Gastroesophageal sphincter (tissue), 4 donors: Measurements from ENCODE around the gene MMP11. TPM values are rescaled to one million over a fixed set of nuclear protein-coding genes. Genes with fewer than 3 reads are reported as not detected.

Source experiments
- ATAC-seq: fragments of 150-250 bp; one replicate; pipeline ENCODE4 v1.9.1; 2016; ENCODE audit warnings: mild to moderate bottlenecking, moderate library complexity
- H3K27ac ChIP-seq, 4 donors: fragments of 200-600 bp; sonication (generic) in 3 of 4; 1 replicate in 3 of 4; 2 replicates in 1 of 4; pipeline ENCODE4 v1.5.1; 2016 to 2019
- H3K27me3 ChIP-seq: fragments of 200-600 bp; sonication (generic); one replicate; pipeline ENCODE4 v1.5.1; 2019
- H3K36me3 ChIP-seq, 2 donors: fragments of 200-600 bp; sonication (generic); one replicate each; pipeline ENCODE4 v1.5.1; 2019; ENCODE audit warnings: control low read depth in 1 of 2
- H3K4me1 ChIP-seq, 3 donors: fragments of 200-600 bp; sonication (generic); 1 replicate in 2 of 3; 2 replicates in 1 of 3; pipeline ENCODE4 v1.5.1; 2016 to 2019; ENCODE audit warnings: control low read depth in 2 of 3
- H3K4me3 ChIP-seq, 2 donors: fragments of 200-600 bp; sonication (generic); one replicate each; pipeline ENCODE4 v1.5.1; 2019; ENCODE audit warnings: mild to moderate bottlenecking in 1 of 2, moderate library complexity in 1 of 2
- H3K9me3 ChIP-seq, 3 donors: fragments of 200-600 bp; sonication (generic); one replicate each; pipeline ENCODE4 v1.5.1; 2017 to 2019; ENCODE audit warnings: control low read depth in 2 of 3
- CTCF ChIP-seq, 4 experiments: fragments of 200-600 bp in 2 of 4; fragments of 450-650 bp in 2 of 4; sonication (generic) in 1 of 4; IDR thresholded peaks; one replicate each; pipeline ENCODE4 v1.5.1; 2017 to 2019; ENCODE audit warnings: antibody characterized with exemption in 4 of 4, mild to moderate bottlenecking in 2 of 4, moderate library complexity in 2 of 4
- EP300 ChIP-seq: sonication (generic); formaldehyde crosslinking; IDR thresholded peaks from one replicate; pipeline ENCODE4 v1.6.1; 2017; ENCODE audit warnings: antibody characterized with exemption, mild to moderate bottlenecking
- POLR2A ChIP-seq, 2 donors: fragments of 450-650 bp; IDR thresholded peaks; one replicate each; pipeline ENCODE4 v1.6.1; 2017; ENCODE audit warnings: antibody characterized with exemption in 2 of 2, mild to moderate bottlenecking in 2 of 2, moderate library complexity in 1 of 2
- POLR2AphosphoS5 ChIP-seq: sonication (generic); formaldehyde crosslinking; IDR thresholded peaks from one replicate; pipeline ENCODE4 v1.6.1; 2017; ENCODE audit warnings: antibody characterized with exemption
- WGBS, 2 donors: methylation state at CpG; one replicate each; pipeline ENCODE4 v1.1.5; 2018; ENCODE audit warnings: low coverage in 1 of 2; 5-methylcytosine and 5-hydroxymethylcytosine counted together
- total RNA-seq, 4 donors: library from RNA; depleted of rRNA; stranded (reverse); fragments of >200 nt; gene quantifications; one replicate each; pipeline ENCODE4 v1.1.0, GENCODE V29; 2016

Gene MMP11
- total RNA-seq, 4 donors from 2014 or later = 2.3 to 11.0 (median 9.7) TPM

- H3K9me3 ChIP-seq = no peaks in the 10 kb centered on the region
- no peaks in the 10 kb centered on the region for H3K27me3 ChIP-seq
- H3K4me3 ChIP-seq = no peak overlapping the region
- TF ChIP-seq POLR2A (IDR thresholded peaks at IDR 0.05) = no peak
- no peak for TF ChIP-seq POLR2AphosphoS5
- no peak for TF ChIP-seq EP300
- no peak for TF ChIP-seq CTCF (IDR thresholded peaks at IDR 0.05)
- ATAC-seq = no peak
- H3K4me1 ChIP-seq = no peaks in the 10 kb centered on the region
- peaks cover 0 to 99% of the 10 kb centered on the region in 2 donors for H3K36me3 ChIP-seq
- WGBS, 2 donors = 75% methylated on average over 4 of the region's 6 CpGs; no CpG with 5 or more reads in 1 of the 2 donors
- H3K27ac ChIP-seq = no peak overlapping the region
These were observed 49.5 kb downstream of the MMP11 start for GRCh38 chr22:23822101-23822671.

GRCh38 chr22:23823331-23823791, 50.7 kb downstream of the MMP11 start:
- no peak for ATAC-seq
- WGBS, 2 donors = 51 to 100% methylated on average over 1 to 8 of the region's 14 CpGs
- Histone ChIP-seq H3K36me3 (peaks cover 0 to 99% of the 10 kb centered on the region in 2 donors), H3K4me3 (no peak overlapping the region), H3K27me3 (no peaks in the 10 kb centered on the region), H3K4me1 (no peaks in the 10 kb centered on the region), H3K27ac (no peak overlapping the region), H3K9me3 (no peaks in the 10 kb centered on the region)
- no peak for TF ChIP-seq POLR2AphosphoS5

GRCh38 chr22:23824476-23825245, 52.0 kb downstream of the MMP11 start:
- no peaks in the 10 kb centered on the region for H3K4me1 ChIP-seq
- no peak for ATAC-seq
- peaks cover 0 to 99% of the 10 kb centered on the region in 2 donors for H3K36me3 ChIP-seq
- H3K27ac ChIP-seq = no peak overlapping the region
- WGBS, 2 donors = 83% methylated on average over 2 of the region's 13 CpGs; no CpG with 5 or more reads in 1 of the 2 donors
- no peak overlapping the region for H3K4me3 ChIP-seq
- no peaks in the 10 kb centered on the region for H3K27me3 ChIP-seq
- H3K9me3 ChIP-seq = no peaks in the 10 kb centered on the region
- TF ChIP-seq POLR2A (IDR thresholded peaks at IDR 0.05) = no peak

GRCh38 chr22:23825246-23825905, 52.7 kb downstream of the MMP11 start:
- Histone ChIP-seq H3K4me1 (no peaks in the 10 kb centered on the region), H3K9me3 (no peaks in the 10 kb centered on the region), H3K36me3 (peaks cover 0 to 99% of the 10 kb centered on the region in 2 donors), H3K27ac (no peak overlapping the region), H3K4me3 (no peak overlapping the region), H3K27me3 (no peaks in the 10 kb centered on the region)
- TF ChIP-seq POLR2A (IDR thresholded peaks at IDR 0.05) = no peak
- no peak for TF ChIP-seq EP300
- TF ChIP-seq CTCF (IDR thresholded peaks at IDR 0.05) = no peak
- TF ChIP-seq POLR2AphosphoS5 = no peak
- no peak for ATAC-seq
- 71 to 96% methylated on average over 2 to 5 of the region's 12 CpGs for WGBS, 2 donors

- no peak overlapping the region for H3K27ac ChIP-seq
- WGBS, 2 donors = 70 to 74% methylated on average over 2 to 3 of the region's 15 CpGs
- no peaks in the 10 kb centered on the region for H3K9me3 ChIP-seq
- H3K4me1 ChIP-seq = no peaks in the 10 kb centered on the region
- no peaks in the 10 kb centered on the region for H3K27me3 ChIP-seq
- TF ChIP-seq POLR2AphosphoS5 = no peak
- no peak for TF ChIP-seq POLR2A (IDR thresholded peaks at IDR 0.05)
- TF ChIP-seq EP300 = no peak
- no peak for TF ChIP-seq CTCF (IDR thresholded peaks at IDR 0.05)
- peaks cover 0 to 97% of the 10 kb centered on the region in 2 donors for H3K36me3 ChIP-seq
- no peak for ATAC-seq
- no peak overlapping the region for H3K4me3 ChIP-seq
These were observed 54.1 kb downstream of the MMP11 start for GRCh38 chr22:23826510-23827350.
